Osteocyte (in vitro differentiated cells): ENCODE measurements around the gene RAD51B. TPM values are rescaled to one million over a fixed set of nuclear protein-coding genes. Genes with fewer than 3 reads are reported as not detected.

Experiments
- DNase-seq: peaks from one replicate; pipeline ENCODE4 v3.0.0; 2021; ENCODE audit warnings: mixed read lengths; ENCODE audit not compliant: unreplicated experiment; ENCODE audit errors: extremely low spot score
- H3K27ac Mint-ChIP-seq: one replicate; pipeline ENCODE4 v1.8.0; 2021; ENCODE audit warnings: mild to moderate bottlenecking, mixed read lengths; ENCODE audit not compliant: unreplicated experiment
- H3K27me3 Mint-ChIP-seq: one replicate; pipeline ENCODE4 v1.8.0; 2021; ENCODE audit warnings: mixed read lengths; ENCODE audit not compliant: unreplicated experiment
- H3K36me3 Mint-ChIP-seq: one replicate; pipeline ENCODE4 v1.8.0; 2021; ENCODE audit warnings: mixed read lengths; ENCODE audit not compliant: unreplicated experiment
- H3K4me1 Mint-ChIP-seq: one replicate; pipeline ENCODE4 v1.8.0; 2021; ENCODE audit warnings: mixed read lengths; ENCODE audit not compliant: unreplicated experiment
- H3K4me3 Mint-ChIP-seq: one replicate; pipeline ENCODE4 v1.8.0; 2021; ENCODE audit warnings: mild to moderate bottlenecking, moderate library complexity, mixed read lengths; ENCODE audit not compliant: unreplicated experiment
- H3K9me3 Mint-ChIP-seq: one replicate; pipeline ENCODE4 v1.8.0; 2021; ENCODE audit warnings: mixed read lengths; ENCODE audit not compliant: unreplicated experiment
- total RNA-seq: library from RNA; stranded (reverse); gene quantifications from 2 replicates; pipeline ENCODE4 v1.2.1, GENCODE V29; 2021
- TF ChIP-seq, protein P1 (sequence below): fragments of 200-600 bp; sonication (generic); IDR thresholded peaks from 2 replicates; pipeline ENCODE4 v1.5.0; 2021; ENCODE audit warnings: antibody characterized with exemption, mild to moderate bottlenecking, moderate library complexity

Gene RAD51B
- total RNA-seq, 1 donor from 2014 or later = 12.7 TPM

DNA sequence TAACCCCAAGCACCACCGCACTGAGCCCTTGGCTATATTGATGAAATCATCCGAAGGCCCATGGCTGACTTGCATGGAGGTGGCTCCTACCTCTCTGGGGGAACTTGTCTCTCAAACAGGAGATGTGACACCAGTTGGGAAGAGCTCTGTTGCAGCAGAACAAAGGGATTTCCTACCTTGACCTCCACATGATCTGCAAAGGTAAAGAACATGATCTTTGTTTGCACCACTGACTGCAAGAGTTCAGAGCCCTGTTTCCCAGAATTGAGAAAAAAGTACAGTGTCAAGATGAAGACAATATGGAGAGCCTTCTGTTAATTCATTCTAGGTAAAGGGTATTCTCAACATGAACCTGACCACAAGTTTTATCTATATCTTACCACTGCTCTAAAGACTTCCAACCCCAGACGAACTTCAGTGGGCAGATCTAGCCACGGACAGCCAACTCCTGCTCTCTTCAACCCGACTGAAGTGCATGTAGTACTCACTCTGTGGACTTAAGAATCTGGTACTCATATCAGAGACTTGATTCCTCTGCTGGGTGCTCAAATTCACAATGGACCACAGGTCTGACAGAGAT is 35.2 kb upstream of the RAD51B start:
- no peaks in the 10 kb centered on the region for H3K27me3 Mint-ChIP-seq
- no peak overlapping the region for H3K4me3 Mint-ChIP-seq
- no peak overlapping the region for H3K27ac Mint-ChIP-seq
- no peaks in the 10 kb centered on the region for H3K4me1 Mint-ChIP-seq
- H3K9me3 Mint-ChIP-seq = no peaks in the 10 kb centered on the region
- peaks cover 79% of the 10 kb centered on the region for H3K36me3 Mint-ChIP-seq
- TF ChIP-seq, protein P1, sequence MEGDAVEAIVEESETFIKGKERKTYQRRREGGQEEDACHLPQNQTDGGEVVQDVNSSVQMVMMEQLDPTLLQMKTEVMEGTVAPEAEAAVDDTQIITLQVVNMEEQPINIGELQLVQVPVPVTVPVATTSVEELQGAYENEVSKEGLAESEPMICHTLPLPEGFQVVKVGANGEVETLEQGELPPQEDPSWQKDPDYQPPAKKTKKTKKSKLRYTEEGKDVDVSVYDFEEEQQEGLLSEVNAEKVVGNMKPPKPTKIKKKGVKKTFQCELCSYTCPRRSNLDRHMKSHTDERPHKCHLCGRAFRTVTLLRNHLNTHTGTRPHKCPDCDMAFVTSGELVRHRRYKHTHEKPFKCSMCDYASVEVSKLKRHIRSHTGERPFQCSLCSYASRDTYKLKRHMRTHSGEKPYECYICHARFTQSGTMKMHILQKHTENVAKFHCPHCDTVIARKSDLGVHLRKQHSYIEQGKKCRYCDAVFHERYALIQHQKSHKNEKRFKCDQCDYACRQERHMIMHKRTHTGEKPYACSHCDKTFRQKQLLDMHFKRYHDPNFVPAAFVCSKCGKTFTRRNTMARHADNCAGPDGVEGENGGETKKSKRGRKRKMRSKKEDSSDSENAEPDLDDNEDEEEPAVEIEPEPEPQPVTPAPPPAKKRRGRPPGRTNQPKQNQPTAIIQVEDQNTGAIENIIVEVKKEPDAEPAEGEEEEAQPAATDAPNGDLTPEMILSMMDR = no peak
- DNase-seq = no peak

DNA sequence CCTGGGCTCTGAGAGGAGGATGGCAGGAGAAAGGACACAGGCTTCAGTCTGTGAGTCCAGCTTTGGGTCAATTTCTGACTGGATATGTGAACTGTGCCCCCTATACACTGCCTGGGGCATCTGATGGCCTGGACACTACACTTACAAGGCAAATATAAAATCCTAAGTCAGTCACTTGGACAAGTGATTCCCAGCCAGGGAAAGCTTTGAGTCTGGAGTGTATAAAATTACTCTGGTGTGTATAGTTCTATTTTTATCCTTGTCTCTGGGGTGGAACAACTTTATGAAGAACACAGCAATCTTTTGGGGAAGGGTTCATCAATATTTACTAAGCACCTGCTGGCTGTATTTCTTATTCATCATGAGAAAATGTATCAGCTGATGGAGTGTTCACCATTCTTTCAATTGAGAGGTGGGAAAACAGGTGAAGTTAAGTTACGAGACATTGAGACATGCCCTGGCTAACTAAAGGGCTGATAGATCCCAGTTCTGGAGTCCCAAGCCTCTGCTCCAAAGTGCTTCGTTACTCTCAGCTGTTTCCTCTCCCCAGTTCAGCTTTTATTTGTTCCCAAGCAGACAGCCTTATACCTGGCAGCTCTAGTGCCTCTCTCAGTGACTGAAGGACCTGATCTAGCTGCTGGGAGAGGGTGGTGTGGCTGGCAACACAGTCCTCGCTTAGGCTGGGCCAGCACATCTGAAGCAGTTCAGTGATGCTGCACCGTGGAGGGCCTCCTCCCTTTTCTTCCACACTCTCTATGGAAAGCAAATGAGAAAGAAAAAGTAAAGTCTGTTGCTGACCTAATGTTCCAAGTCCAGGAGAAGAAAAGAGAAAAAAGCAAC is 34.1 kb upstream of the RAD51B start:
- no peaks in the 10 kb centered on the region for H3K9me3 Mint-ChIP-seq
- H3K27me3 Mint-ChIP-seq = no peaks in the 10 kb centered on the region
- H3K36me3 Mint-ChIP-seq = peaks cover 83% of the 10 kb centered on the region
- H3K4me1 Mint-ChIP-seq = no peaks in the 10 kb centered on the region
- DNase-seq = no peak
- no peak overlapping the region for H3K27ac Mint-ChIP-seq
- TF ChIP-seq, protein P1 = no peak
- no peak overlapping the region for H3K4me3 Mint-ChIP-seq

DNA sequence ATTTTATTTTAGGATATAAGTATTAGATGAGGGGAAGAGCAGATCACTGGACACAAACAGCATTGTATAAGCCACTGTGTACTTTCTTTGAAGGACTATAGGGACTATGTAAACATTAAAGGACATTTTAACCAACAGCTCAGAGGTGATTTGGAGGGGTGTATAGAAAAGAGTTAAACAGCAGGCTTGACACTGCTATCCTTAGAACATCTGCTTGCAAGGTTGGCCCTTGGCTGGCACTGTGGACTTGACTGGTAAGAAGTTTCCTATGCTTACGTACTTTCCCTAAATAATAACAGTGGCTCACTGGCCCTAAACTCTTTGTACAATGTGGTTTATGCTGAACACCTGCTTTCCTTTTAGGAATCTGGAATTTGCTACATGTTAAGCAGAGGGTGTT is 31.9 kb upstream of the RAD51B start:
- Mint-ChIP-seq H3K9me3 (no peaks in the 10 kb centered on the region), H3K4me3 (no peak overlapping the region), H3K27ac (no peak overlapping the region), H3K4me1 (no peaks in the 10 kb centered on the region), H3K36me3 (peaks cover 76% of the 10 kb centered on the region), H3K27me3 (no peaks in the 10 kb centered on the region)
- no peak for DNase-seq
- TF ChIP-seq, protein P1 = no peak

DNA sequence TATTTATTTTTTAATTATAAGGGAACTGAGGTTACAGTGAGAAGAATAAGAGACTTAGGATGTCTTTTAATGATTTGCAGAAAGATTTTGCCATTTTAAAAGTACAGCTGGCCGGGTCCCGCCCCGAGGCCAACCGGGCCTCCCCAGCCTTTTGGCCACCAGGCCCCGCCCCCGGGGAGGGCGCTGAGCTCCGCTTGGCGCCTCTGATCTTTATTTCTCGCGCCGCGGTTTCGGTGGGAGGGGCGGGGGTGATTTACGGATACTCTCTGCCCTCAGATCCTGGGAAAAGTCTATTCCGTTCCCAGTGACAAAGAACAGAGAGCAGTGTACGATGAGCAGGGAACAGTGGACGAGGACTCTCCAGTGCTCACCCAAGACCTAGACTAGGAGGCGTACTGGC is 20.8 kb upstream of the RAD51B start:
- TF ChIP-seq, protein P1 = no peak
- no peaks in the 10 kb centered on the region for H3K27me3 Mint-ChIP-seq
- H3K4me1 Mint-ChIP-seq = no peaks in the 10 kb centered on the region
- no peak overlapping the region for H3K27ac Mint-ChIP-seq
- H3K4me3 Mint-ChIP-seq = no peak overlapping the region
- peaks cover 55% of the 10 kb centered on the region for H3K36me3 Mint-ChIP-seq
- H3K9me3 Mint-ChIP-seq = no peaks in the 10 kb centered on the region
- DNase-seq = no peak

DNA sequence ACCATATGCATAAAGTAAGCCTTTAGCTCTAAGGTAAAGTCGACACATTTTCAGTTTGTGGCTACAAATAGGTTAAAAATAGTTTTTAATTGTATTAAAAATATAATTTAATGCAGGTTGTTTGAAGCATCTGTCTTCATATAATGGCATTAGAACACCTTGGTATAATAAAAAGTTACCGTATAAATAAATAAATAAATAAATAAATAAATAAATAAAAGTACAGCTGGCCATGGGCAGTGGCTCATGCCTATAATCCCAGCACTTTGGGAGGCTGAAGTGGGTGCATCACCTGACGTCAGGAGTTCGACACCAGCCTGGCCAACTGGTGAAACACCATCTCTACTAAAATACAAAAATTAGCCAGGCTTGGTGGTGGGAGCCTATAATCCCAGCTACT is 18.8 kb upstream of the RAD51B start:
- Mint-ChIP-seq H3K4me1 (no peaks in the 10 kb centered on the region), H3K4me3 (no peak overlapping the region), H3K36me3 (peaks cover 55% of the 10 kb centered on the region), H3K27me3 (no peaks in the 10 kb centered on the region), H3K27ac (no peak overlapping the region), H3K9me3 (no peaks in the 10 kb centered on the region)
- TF ChIP-seq, protein P1 = no peak
- DNase-seq = no peak
